Activated CD8-positive, alpha-beta memory T cell treated with anti-CD3 and anti-CD28 coated beads, Interleukin-2, amount 50 U/mL, for 48 hours (primary cell): ENCODE results near the gene ADRA2B.

ENCODE experiments used
- DNase-seq: peaks from one replicate; pipeline ENCODE4 v3.0.0-alpha.2; 2020

The ADRA2B gene

GRCh38 chr2:96115631-96116423 is 544 bp downstream of the ADRA2B start:
- no peak for DNase-seq

DNA sequence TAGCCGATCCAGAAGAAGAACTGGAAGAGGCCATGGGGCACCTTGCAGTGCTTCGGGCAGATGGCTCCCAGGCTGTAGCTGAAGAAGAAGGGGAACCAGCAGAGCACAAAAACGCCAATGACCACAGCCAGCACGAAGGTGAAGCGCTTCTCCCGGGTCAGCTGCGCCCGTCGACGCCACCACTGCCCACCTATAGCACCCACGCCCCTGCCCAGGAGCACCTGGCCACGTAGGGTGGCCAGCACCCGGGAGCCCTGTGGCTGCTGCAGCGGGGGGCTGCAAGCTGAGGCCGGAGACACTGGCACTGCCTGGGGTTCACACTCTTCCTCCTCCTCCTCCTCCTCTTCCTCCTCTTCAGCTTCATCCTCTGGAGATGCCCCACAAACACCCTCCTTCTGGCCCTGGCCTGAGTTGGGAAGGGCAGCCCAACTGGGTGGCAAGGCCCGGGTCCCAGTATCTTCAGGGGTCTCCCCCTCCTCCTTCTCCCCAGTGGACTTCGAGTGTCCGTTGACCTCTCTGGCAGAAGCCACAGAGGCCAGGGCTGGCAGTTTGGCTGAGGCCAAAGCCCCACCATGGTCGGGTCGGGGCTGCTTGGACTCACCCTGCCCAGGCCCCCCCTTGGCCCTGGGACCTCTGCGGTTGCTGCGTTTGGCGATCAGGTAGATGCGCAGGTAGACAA is 1.3 kb downstream of the ADRA2B start:
- no peak for DNase-seq

DNA sequence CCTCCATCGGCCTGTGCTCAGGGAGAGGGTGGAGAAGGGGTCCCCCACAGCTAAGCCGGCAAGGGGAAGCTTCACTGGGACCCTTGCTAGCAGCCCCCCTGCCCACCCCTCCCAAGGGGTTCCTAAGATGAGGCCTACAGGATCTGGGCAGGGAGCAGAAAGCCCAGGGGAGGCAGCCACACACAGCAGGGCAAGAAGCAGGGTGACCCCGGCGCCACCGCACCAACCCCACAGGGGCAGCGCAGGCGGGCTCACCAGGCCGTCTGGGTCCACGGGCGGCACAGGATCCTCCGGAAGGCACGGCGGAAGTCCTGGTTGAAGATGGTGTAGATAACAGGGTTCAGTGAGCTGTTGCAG is 1.8 kb downstream of the ADRA2B start:
- DNase-seq: no peak

GRCh38 chr2:96113951-96114350 is 2.4 kb downstream of the ADRA2B start:
- no peak for DNase-seq

DNA sequence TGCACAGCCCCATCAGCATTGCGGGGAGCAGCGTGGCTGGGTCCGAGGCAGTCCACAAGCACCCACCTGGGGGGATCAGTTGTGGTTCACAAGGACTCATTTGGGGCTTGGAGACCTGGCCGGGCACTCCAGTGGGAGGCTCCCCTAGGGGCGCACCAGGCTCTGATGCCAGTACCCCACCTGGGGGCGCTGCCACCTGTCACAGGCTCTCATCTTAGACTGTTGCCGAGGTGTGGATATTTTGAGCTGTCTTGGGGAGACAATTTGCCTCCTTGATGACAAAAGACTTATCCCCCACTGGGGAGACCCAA is 3.0 kb downstream of the ADRA2B start:
- DNase-seq: no peak

GRCh38 chr2:96112501-96113366 is 3.6 kb downstream of the ADRA2B start:
- no peak for DNase-seq

- DNase-seq: no peak
These were observed 4.4 kb downstream of the ADRA2B start for GRCh38 chr2:96111823-96112500.

GRCh38 chr2:96111257-96111640 is 5.1 kb downstream of the ADRA2B start:
- DNase-seq: no peak

DNA sequence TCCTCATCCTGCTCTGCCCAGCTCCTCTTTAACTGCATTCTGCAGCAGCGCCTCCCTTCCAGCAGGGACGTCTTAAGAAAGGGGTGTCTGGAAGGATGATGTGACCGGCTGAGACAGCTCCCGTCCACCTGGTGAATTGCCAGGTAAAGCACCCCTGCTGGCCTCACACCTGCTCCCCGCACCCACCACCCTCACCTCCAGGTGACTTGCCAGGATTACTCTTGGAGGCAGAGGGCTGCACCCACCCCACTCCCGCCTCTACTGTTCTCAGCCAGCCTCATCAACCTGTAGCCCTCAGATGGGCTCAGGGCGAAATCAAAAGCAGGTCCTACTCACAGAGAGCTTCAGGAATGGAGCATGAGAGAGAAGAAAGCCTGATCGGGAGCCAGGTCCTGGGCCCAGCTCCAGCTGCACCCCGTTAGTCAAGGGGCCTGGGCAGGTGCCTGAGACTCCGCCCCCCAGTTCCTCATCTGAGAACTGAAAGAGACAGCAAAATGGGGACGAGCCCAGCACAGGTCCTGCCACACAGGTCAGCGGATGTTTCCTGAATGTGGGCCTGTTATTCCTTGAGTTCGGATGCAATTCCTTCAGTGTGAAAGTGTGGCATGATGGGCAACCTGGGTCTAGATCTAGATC is 5.6 kb downstream of the ADRA2B start:
- no peak for DNase-seq

DNA sequence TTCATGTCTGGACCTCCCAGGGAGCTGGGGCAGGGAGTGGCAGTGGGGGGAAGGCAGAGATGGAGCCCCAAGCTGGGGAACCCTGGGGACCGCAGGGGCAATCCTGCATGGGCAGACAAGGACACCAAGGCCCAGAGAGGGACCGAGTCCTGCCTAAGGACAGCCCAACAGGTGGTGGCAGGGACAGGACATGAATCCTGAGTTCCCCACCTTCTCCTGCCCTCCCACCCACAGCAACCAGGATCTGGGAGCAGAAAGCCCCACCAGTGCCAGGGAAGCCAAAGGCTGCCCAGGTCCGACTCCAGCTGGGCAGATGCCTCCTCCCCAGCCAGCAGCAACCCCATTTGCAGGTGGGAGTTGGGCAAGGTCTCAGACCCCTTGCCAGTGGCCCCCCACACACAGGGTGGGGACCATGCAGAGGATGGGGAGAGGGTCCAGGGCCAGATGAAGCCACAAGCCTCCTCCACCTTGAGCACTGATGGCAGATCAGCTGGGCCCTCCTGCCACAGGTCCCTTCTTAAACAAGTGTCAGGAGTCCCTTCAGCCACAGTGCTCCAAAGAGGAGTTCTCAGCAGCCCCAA is 6.3 kb downstream of the ADRA2B start:
- DNase-seq: no peak

DNA sequence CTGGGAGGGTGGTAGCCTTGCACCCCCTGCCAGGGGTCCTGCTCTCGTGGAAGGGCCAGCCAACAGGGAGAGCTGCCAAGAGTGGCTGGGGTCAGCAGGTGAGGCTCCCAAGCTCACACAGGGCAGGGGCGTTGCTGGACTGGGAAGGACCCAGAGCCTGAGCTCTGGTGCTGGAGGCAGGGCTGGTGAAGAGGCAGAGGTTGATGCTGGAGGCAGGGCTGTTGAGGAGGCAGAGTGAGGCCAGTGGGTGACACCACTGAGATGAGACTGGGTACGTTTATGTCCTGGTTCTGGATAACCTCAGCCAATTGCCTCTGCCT is 7.0 kb downstream of the ADRA2B start:
- DNase-seq: no peak

- no peak for DNase-seq
These were observed 7.6 kb downstream of the ADRA2B start for GRCh38 chr2:96108541-96109360.

DNA sequence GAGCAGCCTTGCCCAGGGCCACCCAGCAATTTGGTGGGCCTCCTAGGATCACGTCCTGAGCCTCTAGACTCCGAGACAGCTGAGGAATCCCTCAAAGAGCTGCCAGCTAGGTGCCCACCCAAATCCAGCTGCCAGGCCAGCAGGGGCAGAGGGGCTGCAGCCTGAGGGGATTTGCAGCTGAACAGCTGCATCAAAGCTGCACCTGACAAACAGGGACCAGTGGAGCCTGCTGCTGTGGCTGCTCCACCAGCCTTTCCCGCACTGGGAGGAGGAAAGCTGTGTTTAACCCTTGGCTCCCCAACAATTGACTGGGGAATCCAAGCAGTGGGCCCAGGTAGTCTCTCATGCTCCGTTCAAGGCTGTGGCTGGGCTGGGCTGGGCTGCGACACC is 8.2 kb downstream of the ADRA2B start:
- DNase-seq: no peak

GRCh38 chr2:96107708-96108065 is 8.7 kb downstream of the ADRA2B start:
- DNase-seq: no peak

DNA sequence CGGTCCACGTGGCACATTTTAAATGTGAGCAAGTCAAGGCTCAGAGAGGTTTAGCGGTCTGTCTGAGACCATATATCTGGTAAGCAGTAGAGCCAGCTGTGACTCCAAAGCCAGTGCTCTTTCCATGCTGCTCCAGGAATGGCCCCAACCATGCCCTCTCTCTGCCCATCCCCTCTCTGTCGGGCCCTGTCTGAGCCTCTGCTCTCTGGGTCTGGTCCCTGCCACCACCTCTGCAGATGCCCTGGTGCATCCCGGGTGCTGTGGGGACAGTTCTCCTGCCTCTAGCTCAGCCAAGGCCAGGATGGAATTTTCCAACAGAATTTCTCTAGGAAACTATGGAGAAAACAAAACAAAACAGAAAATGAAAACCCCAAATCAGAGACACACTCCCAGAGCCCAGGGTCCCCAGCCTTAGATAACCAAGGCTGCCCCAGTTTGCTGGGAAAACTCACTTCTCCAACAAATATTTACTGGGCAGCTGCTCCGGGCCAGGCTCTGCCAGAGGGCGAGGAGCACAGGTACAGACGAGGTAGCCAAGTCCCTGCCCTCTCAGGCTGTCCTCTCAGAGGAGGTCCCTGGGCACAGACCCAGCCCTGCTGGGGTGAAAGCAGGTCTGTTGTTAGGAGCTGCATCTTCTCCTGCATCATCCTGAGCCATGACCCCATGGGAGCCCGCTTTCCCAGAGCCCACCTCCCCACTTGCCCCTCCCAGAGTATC is 9.2 kb downstream of the ADRA2B start:
- no peak for DNase-seq

DNA sequence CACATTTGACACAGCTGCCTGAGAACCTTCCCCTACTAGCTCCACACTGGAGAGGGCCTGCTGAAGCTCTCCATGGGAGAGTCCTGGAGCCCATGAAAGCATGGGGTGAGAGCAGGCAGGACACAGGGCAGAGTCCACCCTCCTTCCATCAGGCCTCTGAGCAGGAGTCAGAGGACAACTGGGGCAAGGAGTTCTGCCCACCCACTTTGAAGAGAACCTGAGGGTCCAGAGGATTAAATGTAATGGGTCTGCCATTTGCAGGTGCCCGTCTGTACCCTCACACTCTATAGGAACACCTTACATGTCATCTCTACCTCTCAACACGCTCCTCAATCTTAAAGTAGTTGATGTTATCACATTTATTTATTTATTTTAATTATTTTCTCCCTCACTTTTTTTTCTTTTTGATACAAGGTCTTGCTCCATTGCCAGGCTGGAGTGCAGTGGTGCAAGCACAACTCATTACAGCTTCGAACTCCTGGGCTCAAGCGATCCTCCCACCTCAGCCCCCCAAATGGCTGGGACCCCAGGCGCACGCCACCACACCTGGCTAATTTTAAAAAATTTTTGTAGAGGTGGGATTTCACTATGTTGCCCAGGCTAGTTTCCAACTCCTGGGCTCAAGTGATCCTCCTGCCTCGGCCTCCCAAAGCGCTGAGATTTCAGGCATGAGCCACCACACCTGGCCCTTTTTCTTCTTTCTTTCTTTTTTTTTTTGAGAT is 10.2 kb downstream of the ADRA2B start:
- no peak for DNase-seq

DNA sequence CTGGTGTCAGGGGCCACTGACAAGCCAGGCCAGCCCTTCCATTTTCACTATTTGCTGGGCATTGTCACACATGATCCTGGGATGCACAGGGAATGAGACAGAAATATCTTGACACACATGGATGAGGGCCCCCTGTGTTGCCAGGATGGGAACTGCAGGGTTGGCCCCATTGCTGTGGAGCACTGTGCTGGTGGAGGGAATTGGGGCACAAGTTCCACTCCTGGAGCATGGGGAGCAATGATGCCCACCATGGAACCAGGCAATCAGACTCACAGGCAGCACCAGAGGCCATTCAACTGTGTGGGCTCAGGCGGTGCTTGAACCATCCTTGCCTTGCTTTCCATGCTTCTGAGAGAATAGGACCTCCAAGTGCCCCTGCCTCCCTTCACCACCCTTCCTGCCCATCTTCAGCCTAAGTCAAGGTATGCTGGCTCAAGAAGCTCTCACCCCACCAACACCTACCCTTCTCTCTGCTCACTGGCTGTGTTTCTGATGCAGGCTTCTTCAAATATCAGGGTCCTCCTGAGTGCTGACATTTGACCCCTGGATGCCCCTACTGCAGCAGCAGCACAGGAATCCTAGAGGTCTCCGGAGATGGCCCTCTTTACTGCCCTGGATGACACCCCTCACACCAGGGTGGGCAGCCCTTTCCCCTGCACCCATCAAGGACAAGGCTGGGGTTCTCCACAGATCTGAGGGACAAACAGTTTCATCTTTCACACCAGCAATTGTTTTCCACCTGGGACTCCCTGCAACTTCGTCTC is 11.0 kb downstream of the ADRA2B start:
- DNase-seq: no peak

- no peak for DNase-seq
These were observed 11.9 kb downstream of the ADRA2B start for GRCh38 chr2:96104487-96104861.

GRCh38 chr2:96103761-96104486 is 12.4 kb downstream of the ADRA2B start:
- no peak for DNase-seq
